ENCODE results near the gene NEUROG1. TPM values are rescaled to one million over a fixed set of nuclear protein-coding genes. Genes with fewer than 3 reads are reported as not detected.
"Not testable (repeated sequence)": the region's sequence is repeated elsewhere in the genome, so short reads cannot be mapped to it uniquely, and the experiment has no call there.

Gene NEUROG1
- total RNA-seq, 1 donor, result not detected

DNA sequence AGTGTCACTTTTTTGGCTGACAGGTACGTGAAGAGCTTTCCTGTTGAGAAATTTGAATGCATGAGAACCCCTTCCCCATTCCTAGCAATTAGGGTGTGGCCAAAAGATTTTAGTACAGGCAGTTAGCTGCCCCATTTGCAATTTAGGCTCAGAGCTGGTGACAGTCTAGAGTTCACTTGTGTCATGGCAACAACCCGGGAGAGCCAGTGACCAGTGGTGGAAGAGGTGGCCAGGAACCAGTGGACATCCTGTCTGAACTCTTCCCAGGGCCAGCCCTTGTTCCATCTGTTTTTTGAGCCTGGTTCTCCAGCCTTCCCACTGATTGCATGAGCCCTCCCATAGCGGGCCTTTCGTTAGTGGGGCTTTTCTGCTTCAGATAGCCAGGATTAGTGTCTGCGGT lies 2.5 kb upstream of the NEUROG1 start:
- TF ChIP-seq, protein P1, sequence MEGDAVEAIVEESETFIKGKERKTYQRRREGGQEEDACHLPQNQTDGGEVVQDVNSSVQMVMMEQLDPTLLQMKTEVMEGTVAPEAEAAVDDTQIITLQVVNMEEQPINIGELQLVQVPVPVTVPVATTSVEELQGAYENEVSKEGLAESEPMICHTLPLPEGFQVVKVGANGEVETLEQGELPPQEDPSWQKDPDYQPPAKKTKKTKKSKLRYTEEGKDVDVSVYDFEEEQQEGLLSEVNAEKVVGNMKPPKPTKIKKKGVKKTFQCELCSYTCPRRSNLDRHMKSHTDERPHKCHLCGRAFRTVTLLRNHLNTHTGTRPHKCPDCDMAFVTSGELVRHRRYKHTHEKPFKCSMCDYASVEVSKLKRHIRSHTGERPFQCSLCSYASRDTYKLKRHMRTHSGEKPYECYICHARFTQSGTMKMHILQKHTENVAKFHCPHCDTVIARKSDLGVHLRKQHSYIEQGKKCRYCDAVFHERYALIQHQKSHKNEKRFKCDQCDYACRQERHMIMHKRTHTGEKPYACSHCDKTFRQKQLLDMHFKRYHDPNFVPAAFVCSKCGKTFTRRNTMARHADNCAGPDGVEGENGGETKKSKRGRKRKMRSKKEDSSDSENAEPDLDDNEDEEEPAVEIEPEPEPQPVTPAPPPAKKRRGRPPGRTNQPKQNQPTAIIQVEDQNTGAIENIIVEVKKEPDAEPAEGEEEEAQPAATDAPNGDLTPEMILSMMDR (IDR thresholded peaks at IDR 0.05; ENCODE audit: insufficient read depth, low read length), result no peak
- no peak overlapping the region for H3K4me3 ChIP-seq (ENCODE audit: low read depth, low read length)
- no peak for DNase-seq (ENCODE audit: low read depth)

DNA sequence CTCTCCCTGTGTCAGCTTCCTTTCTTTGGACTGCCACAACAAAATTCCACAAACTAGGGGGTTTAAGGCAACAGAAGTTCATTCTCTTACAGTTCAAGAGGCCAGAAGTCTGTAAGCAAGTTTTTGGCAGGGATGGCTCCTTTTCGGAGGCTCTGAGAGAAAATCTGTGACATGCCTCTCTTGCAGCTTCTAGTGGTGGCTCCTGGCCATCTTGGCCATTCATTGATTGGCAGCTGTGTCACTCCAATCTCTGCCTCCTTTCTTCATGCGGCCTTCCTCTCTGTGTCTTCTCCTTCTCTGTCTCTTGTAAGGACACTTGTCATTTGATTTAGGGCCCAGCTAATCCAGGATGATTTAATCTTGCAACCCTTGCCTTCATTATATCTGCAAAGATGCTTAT lies 2.0 kb upstream of the NEUROG1 start:
- no peak for DNase-seq (ENCODE audit: low read depth)
- TF ChIP-seq, protein P1 (IDR thresholded peaks at IDR 0.05; ENCODE audit: insufficient read depth, low read length), result no peak
- no peak overlapping the region for H3K4me3 ChIP-seq (ENCODE audit: low read depth, low read length)

DNA sequence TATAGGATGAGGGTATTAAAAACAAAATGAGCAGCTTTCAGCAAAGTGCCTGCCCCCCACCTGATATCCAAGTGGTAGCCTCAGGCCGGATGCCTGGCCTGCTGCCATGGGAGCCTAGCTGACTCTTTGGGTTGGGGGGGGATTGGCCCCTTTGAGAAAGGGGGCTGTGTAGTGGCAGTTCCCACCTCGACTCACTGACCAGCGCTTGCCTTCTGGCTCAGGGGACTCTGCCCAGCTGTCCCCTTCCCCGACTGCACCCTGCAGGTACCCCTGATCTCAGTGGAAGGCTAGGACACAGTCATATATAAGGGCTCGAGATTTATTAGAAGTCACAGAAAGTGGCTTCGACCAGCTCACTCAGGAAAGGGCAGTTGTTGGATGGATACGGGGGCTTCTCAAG lies 1.5 kb upstream of the NEUROG1 start:
- TF ChIP-seq, protein P1 (IDR thresholded peaks at IDR 0.05; ENCODE audit: insufficient read depth, low read length), result no peak
- no peak overlapping the region for H3K4me3 ChIP-seq (ENCODE audit: low read depth, low read length)
- no peak for DNase-seq (ENCODE audit: low read depth)

DNA sequence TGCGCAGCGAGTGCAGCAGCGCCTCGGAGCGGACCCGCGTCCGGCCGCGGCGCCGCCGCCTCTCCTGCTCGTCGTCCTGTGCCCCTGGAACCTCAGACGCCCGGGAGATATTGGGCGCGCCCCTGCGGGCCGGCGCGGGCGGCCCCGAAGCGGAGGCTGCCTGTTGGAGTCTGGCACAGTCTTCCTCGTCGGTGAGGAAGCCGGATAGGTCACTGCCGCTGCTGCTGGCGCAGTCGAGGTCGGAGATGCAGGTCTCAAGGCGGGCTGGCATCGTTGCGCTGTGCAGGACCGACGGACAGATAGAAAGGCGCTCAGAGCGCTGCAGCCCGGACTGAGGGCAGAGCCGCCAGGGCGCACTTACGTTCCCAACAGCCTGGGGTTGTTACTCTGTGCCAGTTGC lies 344 bp downstream of the NEUROG1 start:
- TF ChIP-seq, protein P1 (IDR thresholded peaks at IDR 0.05; ENCODE audit: insufficient read depth, low read length), result no peak
- H3K4me3 ChIP-seq (ENCODE audit: low read depth, low read length), result no peak overlapping the region
- no peak for DNase-seq (ENCODE audit: low read depth)

DNA sequence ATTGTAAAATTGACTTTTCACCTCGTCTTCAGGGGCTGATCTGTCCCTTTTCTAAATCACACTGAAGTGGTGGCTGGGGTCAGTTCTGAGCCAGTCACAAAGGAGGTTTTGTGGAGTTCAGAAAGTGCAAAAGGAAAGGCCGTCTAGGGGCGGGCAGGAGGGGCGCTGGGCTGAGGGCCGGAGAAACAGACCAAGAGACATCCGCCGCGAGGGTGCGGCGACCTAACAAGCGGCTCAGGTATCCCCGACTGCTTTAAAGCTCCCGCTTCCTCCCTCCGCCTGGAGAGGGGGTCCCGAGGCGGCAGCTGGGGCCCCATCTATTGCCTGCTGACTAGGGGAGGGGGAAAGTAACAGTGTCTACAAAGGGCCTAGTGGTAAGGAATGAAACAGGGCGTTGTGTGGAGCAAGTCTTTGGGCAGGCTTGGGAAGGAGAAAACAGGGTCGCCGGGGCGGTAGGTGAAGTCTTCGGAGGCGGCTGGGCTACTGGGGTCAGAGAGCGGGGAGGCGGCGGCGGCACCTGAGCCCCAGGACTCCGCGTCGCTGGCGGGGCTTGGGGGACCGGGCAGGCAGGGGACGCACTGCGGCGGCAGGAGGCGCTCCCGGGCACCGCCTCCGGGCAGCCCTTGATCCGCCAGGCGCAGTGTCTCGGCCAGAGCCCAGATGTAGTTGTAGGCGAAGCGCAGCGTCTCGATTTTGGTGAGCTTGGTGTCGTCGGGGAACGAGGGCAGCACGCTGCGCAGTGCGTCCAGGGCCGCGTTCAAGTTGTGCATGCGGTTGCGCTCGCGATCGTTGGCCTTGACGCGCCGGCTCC lies 950 bp downstream of the NEUROG1 start:
- no peak for DNase-seq (ENCODE audit: low read depth)
- TF ChIP-seq, protein P1 (IDR thresholded peaks at IDR 0.05; ENCODE audit: insufficient read depth, low read length), result no peak
- H3K4me3 ChIP-seq (ENCODE audit: low read depth, low read length), result no peak overlapping the region

DNA sequence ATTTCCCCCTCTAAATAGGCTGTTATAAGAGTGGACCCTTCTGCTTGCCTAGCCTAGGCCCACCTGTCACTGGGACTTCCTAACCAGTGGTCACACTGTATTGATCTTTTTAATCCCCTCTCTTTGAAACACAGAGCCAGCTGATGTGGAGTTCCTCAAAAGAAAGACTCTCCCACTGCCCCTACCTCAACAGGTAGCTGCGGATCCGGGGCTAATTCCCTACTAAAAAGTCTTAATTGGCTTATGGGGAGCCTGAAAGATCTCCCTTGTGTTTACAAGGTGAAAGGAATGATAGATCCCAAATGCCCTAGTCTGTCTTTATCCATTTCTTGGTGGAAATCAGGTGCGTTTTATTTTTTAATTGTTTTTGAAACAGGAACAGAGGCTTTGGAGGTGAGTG lies 2.0 kb downstream of the NEUROG1 start:
- H3K4me3 ChIP-seq (ENCODE audit: low read depth, low read length), result no peak overlapping the region
- DNase-seq (ENCODE audit: low read depth), result no peak
- TF ChIP-seq, protein P1 (IDR thresholded peaks at IDR 0.05; ENCODE audit: insufficient read depth, low read length), result no peak

DNA sequence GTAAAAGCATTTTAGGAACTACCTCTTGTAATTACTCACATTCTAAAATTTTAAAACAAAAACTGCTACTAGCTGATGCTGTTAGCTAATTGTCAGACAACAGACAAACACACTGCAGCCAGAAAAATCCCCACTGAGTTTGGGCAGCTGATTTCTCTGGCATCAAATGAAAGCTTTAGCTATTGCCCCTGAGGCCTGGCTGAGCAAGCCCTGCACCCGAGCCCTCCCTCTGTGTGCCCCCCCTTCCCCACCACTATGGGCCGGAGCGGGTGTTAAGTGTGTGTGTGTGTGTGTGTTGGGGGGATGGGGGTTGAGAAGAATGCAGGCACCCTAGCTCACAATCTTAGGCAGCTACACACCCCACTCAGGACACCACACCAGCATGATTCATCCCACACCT lies 2.4 kb downstream of the NEUROG1 start:
- DNase-seq (ENCODE audit: low read depth), result no peak
- H3K4me3 ChIP-seq (ENCODE audit: low read depth, low read length), result no peak overlapping the region
- TF ChIP-seq, protein P1 (IDR thresholded peaks at IDR 0.05; ENCODE audit: insufficient read depth, low read length), result no peak

DNA sequence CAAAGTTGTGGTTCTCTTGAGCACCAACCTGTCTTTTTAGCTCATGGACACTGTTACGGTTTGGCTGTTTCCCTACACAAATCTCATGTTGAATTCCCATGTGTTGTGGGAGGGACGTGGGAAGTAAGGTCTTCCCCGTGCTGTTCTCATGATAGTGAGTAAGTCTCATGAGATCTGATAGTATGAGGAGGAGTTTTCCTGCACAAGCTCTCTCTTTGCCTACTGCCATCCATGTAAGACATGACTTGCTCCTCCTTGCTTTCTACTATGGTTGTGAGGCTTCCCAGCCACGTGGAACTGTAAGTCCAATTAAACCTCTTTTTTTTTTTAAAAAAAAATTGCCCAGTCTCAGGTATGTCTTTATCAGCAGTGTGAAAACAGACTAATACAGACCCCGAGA lies 6.2 kb downstream of the NEUROG1 start:
- H3K4me3 ChIP-seq (ENCODE audit: low read depth, low read length); DNase-seq (ENCODE audit: low read depth): not testable (repeated sequence)

All from fibroblast of the aortic adventitia (primary cell).